ENCODE data around the gene TIMM21. TPM values are rescaled to one million over a fixed set of nuclear protein-coding genes. Genes with fewer than 3 reads are reported as not detected.

Gene TIMM21
- total RNA-seq, 1 experiment from 2014 or later, result 82.0 TPM

DNA sequence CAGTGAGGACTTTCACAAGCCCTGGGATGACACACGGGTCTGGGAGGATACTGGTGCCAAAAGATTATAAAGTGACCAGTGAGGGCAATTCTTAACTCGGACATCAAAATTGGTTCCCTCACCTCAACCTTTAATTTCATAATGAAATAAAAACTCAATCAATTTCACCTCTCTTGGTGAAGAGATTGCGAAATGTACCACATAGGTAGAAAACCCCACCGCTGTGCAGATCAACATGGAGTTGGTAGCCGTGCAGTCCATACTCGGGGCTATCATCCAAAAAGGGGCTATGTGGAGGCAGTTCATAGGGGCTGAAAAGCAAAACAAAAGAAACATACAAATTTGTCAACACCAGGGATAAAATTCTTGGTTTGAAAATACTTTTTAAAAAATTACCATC lies 25.1 kb upstream of the TIMM21 start:
- Histone ChIP-seq H3K4me3 (ENCODE audit: low read depth in 2 of 2, low read length in 2 of 2) (no peak overlapping the region), H3K4me1 (ENCODE audit: control insufficient read depth, insufficient read depth, low read length) (no peaks in the 10 kb centered on the region), H3K27me3 (ENCODE audit: control insufficient read depth, insufficient read depth, low read length) (peaks cover 51% of the 10 kb centered on the region), H3K9me3 (ENCODE audit: control insufficient read depth, insufficient read depth, low read depth, low read length) (no peaks in the 10 kb centered on the region), H3K36me3 (ENCODE audit: control insufficient read depth, insufficient read depth, low read length) (no peaks in the 10 kb centered on the region), H3K27ac (ENCODE audit: low read length) (no peak overlapping the region)
- ChIA-PET CTCF (no interaction called here), POLR2A (no interaction called here)
- no TSS peak for BruUV-seq (replicated peaks)
- intact Hi-C loops (cut with micrococcal nuclease; ENCODE audit: unreplicated experiment), result no loop called here
- ATAC-seq (0 out of 2 replicates have a peak, but pooled peaks have one; percentile 15), DNase-seq (ENCODE audit: low read depth, low spot score) (no peak)
- no peak for TF ChIP-seq TCF7L2 (IDR thresholded peaks at IDR 0.05; ENCODE audit: low read depth, low read length)
- TF ChIP-seq POLR2AphosphoS5 (IDR thresholded peaks at IDR 0.05; ENCODE audit: low read depth, low read length), result no peak
- TF ChIP-seq, protein P1, sequence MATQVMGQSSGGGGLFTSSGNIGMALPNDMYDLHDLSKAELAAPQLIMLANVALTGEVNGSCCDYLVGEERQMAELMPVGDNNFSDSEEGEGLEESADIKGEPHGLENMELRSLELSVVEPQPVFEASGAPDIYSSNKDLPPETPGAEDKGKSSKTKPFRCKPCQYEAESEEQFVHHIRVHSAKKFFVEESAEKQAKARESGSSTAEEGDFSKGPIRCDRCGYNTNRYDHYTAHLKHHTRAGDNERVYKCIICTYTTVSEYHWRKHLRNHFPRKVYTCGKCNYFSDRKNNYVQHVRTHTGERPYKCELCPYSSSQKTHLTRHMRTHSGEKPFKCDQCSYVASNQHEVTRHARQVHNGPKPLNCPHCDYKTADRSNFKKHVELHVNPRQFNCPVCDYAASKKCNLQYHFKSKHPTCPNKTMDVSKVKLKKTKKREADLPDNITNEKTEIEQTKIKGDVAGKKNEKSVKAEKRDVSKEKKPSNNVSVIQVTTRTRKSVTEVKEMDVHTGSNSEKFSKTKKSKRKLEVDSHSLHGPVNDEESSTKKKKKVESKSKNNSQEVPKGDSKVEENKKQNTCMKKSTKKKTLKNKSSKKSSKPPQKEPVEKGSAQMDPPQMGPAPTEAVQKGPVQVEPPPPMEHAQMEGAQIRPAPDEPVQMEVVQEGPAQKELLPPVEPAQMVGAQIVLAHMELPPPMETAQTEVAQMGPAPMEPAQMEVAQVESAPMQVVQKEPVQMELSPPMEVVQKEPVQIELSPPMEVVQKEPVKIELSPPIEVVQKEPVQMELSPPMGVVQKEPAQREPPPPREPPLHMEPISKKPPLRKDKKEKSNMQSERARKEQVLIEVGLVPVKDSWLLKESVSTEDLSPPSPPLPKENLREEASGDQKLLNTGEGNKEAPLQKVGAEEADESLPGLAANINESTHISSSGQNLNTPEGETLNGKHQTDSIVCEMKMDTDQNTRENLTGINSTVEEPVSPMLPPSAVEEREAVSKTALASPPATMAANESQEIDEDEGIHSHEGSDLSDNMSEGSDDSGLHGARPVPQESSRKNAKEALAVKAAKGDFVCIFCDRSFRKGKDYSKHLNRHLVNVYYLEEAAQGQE (IDR thresholded peaks at IDR 0.05; ENCODE audit: insufficient read depth in 1 of 2, low read depth in 2 of 2, low read length in 1 of 2), result no peak
- TF ChIP-seq, protein P2, sequence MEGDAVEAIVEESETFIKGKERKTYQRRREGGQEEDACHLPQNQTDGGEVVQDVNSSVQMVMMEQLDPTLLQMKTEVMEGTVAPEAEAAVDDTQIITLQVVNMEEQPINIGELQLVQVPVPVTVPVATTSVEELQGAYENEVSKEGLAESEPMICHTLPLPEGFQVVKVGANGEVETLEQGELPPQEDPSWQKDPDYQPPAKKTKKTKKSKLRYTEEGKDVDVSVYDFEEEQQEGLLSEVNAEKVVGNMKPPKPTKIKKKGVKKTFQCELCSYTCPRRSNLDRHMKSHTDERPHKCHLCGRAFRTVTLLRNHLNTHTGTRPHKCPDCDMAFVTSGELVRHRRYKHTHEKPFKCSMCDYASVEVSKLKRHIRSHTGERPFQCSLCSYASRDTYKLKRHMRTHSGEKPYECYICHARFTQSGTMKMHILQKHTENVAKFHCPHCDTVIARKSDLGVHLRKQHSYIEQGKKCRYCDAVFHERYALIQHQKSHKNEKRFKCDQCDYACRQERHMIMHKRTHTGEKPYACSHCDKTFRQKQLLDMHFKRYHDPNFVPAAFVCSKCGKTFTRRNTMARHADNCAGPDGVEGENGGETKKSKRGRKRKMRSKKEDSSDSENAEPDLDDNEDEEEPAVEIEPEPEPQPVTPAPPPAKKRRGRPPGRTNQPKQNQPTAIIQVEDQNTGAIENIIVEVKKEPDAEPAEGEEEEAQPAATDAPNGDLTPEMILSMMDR (IDR thresholded peaks at IDR 0.05), result no peak
- no peak for TF ChIP-seq SIN3A (IDR thresholded peaks at IDR 0.05; ENCODE audit: borderline replicate concordance, insufficient read depth, low read depth, low read length)
- in situ Hi-C loops (cut with HindIII; ENCODE audit: low pct_unique_long_range_greater_than_20kb, low sequenced_read_pairs), result no loop called here

DNA sequence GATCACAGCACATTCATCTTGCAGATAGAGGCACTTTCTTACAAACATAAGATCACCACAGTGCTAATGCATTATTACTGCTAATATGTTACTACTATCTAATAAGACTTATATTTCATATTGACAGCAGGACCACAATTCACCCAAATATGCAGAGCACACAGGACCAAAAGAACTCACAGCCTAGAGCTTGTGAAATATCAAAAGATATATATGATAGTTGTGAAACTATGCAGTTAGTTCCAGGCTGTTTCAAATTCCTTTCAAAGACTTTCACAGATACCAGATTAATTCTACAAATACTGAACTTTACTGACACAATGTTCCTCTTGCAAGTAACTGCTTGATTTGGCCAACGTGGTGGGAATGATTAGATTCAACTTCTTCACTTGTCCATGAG lies 23.7 kb upstream of the TIMM21 start:
- DNase-seq (ENCODE audit: low read depth, low spot score), result no peak
- Histone ChIP-seq H3K4me1 (ENCODE audit: control insufficient read depth, insufficient read depth, low read length) (no peaks in the 10 kb centered on the region), H3K27me3 (ENCODE audit: control insufficient read depth, insufficient read depth, low read length) (peaks cover 61% of the 10 kb centered on the region), H3K36me3 (ENCODE audit: control insufficient read depth, insufficient read depth, low read length) (no peaks in the 10 kb centered on the region), H3K27ac (ENCODE audit: low read length) (no peak overlapping the region), H3K9me3 (ENCODE audit: control insufficient read depth, insufficient read depth, low read depth, low read length) (no peaks in the 10 kb centered on the region), H3K4me3 (ENCODE audit: low read depth in 2 of 2, low read length in 2 of 2) (no peak overlapping the region)
- no TSS peak for BruUV-seq (replicated peaks)
- in situ Hi-C loops (cut with HindIII; ENCODE audit: low pct_unique_long_range_greater_than_20kb, low sequenced_read_pairs) (no loop called here), intact Hi-C loops (cut with micrococcal nuclease; ENCODE audit: unreplicated experiment) (no loop called here)
- TF ChIP-seq, protein P1 (IDR thresholded peaks at IDR 0.05; ENCODE audit: insufficient read depth in 1 of 2, low read depth in 2 of 2, low read length in 1 of 2), result no peak
- no peak for TF ChIP-seq POLR2AphosphoS5 (IDR thresholded peaks at IDR 0.05; ENCODE audit: low read depth, low read length)
- TF ChIP-seq, protein P2 (IDR thresholded peaks at IDR 0.05), result no peak
- TF ChIP-seq SIN3A (IDR thresholded peaks at IDR 0.05; ENCODE audit: borderline replicate concordance, insufficient read depth, low read depth, low read length), result no peak
- TF ChIP-seq TCF7L2 (IDR thresholded peaks at IDR 0.05; ENCODE audit: low read depth, low read length), result no peak
- ChIA-PET POLR2A (no interaction called here), CTCF (interaction anchor here (0.5 kb wide), 1 partner anchor 322 kb away, joined by 3 read pairs; no protein-coding TSS in a partner anchor)
- no peak for ATAC-seq
